Measurements from ENCODE around the gene ALX3.
"Not testable (repeated sequence)": the region's sequence is repeated elsewhere in the genome, so short reads cannot be mapped to it uniquely, and the experiment has no call there.

The ALX3 gene

DNA sequence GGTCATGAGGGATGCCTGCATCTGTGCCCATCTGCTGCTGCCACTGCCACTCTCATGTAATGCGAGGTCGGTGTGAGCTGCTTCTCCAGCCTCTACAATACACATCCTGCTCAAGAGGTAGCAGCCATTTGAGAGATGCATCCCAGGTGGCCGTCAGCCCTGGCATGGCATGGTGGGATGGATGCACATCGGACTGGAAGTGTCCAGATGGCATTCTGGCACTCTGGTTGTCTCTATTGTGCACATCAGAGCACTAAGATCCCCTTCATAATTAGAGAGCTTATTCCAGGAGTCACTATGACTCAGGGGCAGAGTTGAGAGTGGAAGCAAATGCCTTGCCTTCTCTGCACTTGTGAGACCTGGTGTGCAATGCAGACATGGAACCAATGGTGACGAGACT is 32.2 kb downstream of the ALX3 start:
- DNase-seq: no peak

DNA sequence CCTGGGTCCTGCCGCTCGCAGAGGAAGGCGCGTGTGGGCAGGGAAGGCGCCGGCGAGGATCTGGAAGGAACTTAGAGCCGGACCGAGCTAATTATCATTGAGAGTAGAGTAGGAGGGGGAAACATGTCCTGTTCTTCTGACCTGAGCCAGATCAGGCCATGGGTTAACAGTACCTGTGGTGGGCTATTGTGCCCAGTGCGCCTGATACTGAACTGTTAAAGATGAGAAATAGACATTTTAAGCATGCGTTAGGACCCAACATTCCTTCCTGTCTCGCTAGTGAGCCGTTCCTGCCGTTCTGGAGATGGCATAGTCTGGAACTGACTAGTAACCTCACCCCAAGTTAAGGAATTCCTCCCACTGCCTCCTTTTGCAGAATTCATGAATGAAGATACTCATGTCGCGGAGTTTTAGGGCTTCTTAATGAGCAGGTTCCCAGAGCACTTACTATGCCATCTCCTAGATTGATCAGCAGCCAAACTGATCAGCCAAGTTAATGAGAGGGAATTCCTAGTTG is 35.2 kb downstream of the ALX3 start:
- DNase-seq: peak; percentile 28

DNA sequence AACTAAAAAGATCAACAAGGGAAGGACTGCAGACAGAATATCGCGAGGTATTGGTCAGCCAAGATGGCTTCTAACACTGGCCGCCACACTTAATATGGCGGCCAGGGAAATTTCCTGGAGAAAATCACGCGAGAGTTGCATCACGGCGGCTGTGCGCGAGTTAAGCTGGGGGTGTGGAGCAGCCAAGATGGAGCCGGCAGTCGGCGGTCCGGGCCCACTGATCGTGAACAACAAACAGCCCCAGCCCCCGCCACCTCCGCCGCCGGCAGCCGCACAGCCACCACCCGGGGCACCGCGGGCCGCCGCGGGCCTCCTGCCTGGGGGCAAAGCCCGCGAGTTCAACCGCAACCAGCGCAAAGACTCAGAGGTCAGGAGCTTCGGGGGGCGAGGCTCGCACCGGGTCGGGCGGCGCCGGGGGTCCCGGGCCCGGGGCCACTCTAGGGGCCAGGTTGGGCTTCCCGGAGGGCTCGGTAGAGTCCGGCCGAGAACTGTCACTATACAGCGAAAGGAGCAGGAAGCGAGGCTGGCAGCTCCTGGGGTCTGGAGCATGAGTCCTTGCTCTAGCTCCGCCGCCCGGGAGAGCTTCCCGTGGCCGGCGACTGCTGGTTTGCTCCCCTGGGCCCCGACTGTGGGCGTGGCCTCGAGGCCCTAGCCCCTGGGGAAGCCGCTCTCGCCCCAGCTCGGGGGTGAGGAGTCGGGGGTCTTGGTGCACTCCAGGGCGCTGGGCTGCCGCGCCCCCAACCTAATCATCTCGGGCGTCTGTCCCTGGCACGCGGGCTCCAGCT is 35.8 kb downstream of the ALX3 start, which contains the start of gene STRIP1:
STRIP1 (plus strand) TSS at position 174 of the 785 bp plus-strand sequence; CDS start at position 188, 14 bp downstream.
- DNase-seq: peak; percentile 96

DNA sequence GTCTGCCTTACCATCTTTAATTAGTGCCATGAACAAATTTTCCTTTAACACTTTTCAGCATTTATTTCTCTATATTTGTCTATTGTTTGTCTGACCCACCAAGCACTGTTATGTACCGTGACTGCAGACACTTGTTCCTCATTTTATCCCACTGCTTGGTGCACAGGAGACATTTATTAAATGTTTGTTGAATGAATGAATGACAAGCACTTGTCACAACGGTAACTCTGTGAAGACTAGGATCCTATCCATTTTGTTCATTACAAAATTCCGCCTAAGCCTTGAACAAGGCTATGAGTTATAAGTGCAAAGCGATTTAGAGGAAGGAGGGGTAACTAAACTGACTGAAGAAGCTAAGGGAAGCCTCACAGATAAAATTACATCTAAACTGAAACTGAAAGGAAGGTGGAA is 36.4 kb downstream of the ALX3 start:
- DNase-seq: no peak

DNA sequence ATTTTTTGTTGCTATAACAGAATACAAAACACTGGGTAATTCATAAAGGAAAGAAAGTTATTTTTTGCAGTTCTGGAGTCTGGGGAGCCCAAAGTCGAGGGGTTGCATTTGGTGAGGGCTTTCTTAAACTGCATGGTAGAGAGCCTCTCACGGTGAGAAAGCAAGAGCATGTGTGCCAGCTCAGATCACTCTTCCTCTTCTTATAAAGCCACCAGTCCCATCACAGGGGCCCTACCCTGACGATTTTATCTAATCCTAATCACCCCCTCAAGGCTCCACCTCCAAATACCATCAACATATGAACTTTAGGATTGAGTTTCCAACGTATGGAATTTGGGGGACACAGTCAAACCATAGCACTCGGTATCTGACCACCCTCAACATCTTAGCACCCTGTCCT is 37.1 kb downstream of the ALX3 start:
- no peak for DNase-seq

DNA sequence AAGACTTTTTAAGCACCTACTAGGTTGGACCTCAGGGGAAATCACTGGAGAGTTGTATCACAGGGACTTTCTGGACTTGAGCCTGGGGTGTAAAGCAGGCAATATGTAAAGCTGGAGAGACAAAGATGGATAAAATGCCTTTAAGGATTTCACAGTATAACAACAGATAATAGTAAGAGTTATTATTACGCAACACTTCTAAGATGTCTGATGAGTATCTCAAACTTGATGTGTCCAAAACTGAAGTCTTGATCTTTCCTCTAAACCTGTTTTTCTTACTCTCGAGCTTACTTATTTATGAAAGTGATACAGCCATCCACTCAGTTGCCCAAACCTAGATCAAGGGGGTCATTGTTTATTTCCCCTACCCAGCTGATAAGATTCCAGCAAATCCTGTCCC is 38.1 kb downstream of the ALX3 start:
- DNase-seq: no peak

DNA sequence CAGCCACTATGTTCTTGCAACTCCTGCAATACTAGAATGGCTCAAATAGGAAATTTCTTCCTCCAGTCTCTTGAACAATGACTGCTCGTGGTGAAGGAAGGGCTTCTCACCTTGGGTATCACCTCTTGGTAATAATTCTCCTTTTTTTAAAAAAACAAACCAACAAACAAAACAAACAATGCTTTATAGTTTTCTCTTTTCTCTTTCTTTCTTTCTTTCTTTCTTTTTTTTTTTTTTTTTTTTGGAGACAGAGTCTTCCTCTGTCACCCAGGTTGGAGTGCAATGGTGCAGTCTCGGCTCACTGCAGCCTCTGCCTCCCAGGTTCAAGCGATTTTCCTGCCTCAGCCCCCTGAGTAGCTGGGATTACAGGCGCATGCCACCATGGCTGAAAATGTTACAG is 39.8 kb downstream of the ALX3 start:
- DNase-seq: not testable (repeated sequence)

DNA sequence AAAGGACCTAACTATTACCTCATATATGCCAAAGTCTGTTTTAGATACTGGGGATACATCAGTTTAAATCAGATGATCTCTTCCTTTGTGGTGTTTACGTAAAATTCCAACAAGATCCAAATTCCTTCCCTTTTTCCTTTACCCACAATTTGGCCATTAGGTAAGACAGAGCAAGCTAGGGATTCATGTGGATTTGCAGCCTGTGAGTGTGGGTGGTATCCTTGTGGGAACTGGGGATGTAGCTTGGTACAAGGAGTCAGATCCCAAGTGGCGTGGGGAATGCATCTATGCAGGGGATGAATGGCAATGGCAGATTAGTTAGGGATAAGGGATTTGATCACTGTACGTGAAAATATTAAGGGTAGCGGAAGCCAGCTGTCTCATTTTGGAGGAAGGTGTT is 45.9 kb downstream of the ALX3 start:
- DNase-seq: no peak

DNA sequence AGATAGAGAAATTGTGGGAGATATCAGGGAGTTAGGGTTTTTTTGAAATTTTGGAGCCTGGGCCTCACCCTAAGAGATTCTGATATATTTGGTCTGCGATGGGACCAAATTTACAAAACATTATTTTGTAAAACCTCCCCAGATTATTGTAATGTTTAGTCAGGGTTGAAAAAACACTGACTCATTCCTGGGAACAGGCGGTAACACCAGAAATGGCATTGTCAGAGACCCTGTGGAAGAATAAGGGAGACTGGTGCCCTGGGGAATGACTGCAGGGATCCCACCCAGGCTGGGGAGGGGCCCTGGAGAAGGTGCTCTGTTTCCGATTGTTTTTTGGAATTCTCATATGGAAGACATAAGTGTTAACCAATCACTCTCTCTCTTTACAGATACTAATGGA is 49.2 kb downstream of the ALX3 start:
- no peak for DNase-seq

DNA sequence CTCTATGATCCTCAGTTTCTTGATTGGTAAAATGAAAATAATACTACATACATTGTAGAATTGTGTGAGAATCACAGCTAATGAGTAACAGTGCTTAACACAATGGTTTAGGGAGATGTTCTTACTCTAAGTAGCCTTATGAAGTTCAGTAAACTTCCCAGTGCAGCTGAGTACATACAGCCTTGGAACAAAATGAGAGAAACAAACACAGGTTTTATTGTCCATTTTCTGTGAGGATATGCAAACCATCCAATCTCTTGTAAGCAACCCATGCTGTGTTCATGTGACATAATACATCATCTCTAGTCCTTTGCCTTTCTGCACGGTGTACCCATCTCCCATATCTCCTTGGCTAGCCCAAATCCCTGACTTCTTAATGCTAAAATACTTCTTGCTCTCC is 50.7 kb downstream of the ALX3 start:
- DNase-seq: no peak

DNA sequence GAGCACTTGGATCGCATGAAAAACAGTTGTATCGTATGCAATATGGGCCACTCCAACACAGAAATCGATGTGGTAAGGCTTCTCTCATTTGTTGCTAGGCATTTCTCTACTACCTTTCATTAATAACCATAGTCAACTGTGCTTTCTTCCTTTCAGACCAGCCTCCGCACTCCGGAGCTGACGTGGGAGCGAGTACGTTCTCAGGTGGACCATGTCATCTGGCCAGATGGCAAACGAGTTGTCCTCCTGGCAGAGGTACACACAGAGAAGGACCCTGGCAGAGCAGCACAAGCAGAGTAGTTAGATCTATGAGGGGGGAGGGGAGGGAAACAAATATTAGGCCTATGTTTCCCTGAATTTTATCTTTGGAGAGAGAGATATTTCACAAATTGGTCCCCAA is 52.1 kb downstream of the ALX3 start:
- DNase-seq: no peak

DNA sequence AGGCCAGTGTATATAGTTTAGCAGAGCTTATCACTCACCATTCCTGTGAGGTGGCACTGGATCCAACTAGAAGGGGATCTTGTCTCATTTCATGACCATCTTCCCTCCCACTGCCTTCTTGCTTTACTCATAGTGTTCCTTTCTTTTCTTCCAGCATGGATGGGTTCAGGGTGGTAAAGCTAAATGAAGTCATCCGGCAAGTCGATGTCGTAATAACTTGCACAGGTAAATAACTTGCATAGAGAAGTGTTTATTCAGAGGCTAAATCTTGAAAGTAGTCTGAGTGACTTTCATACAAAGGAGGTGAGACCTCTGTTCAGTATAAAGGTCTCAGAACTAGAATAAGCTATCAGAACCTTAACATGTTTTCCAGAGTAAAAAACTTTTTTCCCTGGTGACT is 52.7 kb downstream of the ALX3 start:
- no peak for DNase-seq

DNA sequence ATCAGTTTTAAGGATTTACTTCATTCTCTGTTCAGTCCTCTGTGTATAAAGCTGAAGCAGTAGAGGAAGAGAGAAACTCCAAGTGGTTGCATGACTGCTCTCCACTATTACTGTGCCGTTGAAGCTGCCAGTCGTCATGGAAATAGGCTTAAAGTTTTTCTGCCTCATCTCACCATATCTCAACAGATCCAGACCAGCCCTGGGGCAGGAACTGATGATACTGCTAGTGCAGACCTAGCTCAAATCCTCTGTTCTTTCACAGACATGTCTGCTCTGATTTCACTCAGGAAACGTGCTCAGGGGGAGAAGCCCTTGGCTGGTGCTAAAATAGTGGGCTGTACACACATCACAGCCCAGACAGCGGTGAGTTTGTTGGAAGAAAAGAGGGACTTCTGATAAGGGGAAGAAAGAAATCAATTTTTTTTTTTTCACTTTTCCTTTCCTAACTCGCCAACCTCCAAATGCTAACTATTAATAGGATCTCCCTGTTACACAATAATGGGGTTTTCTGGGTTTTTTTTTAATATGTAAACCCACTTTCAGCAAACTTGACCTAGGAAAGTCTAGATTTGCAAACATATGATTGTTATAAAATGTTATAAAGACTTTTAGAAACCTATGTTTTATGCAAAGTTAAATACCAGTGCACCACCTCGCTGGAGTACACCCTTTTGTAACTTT is 58.2 kb downstream of the ALX3 start:
- no peak for DNase-seq

DNA sequence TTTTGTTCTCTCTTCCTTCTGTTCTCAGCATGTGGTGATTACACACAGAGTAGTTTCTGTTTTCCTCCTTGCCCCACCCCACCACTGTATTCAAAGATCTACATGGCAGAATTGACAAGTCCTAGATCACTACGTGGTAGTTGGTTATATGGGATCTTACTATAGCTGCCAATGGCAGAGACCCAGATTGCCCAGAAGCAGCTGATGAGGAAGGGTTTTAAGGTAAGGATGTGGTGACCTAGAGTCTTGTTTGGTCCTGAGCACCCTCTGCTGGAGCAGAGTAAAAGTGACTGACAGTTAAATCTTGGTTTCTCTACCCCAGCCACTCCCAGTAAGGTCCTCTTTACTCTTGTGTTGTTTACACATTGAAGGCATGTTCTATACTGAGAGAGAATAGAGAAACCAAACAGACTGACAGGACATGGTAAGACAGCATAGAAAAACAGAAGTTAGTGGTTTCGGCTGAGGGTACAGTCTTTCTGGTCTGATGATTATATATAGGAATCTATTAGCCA is 58.9 kb downstream of the ALX3 start:
- peak; percentile 52 for DNase-seq

Data from NCI-H1092 treated with DMSO at 0.1 percent for 48 hours (cell line).